K562 (cell line): ENCODE results near the gene ST3GAL3. TPM values are rescaled to one million over a fixed set of nuclear protein-coding genes. Genes with fewer than 3 reads are reported as not detected.

ENCODE experiments used
- ATAC-seq: fragments of 200-7000 bp; cut with Tn5 transposase; 3 replicates; pipeline ENCODE4 v1.9.1; 2020; ENCODE audit warnings: moderate library complexity
- BruUV-seq: library from RNA; stranded (reverse); fragments of 400-500 nt; replicated peaks from 2 replicates; lab custom pipeline; 2021; lab: Mats Ljungman, UMichigan
- CTCF ChIA-PET: fragments of 300-600 bp; formaldehyde crosslinking; extraction: SDS; loops from one replicate; lab custom pipeline; 2021; ENCODE audit warnings: low intra/inter-chr PET ratio; lab: Yijun Ruan, JAX
- POLR2A ChIA-PET: fragments of 300-600, 350-650 bp; sonication (Branson Sonifier 250); formaldehyde crosslinking; extraction: SDS; loops from one replicate; lab custom pipeline; 2021; ENCODE audit warnings: antibody characterized with exemption, inconsistent platforms; lab: Yijun Ruan, JAX
- DNase-seq, 4 experiments: peaks; one replicate each; pipeline versions ENCODE4 v3.0.0 to v3.0.0-alpha.2; 2011 to 2018; ENCODE audit warnings: low spot score in 3 of 4, mixed read lengths in 3 of 4; ENCODE audit errors: extremely low read depth in 1 of 4
- FAIRE-seq: peaks from 2 replicates; lab custom pipeline; 2011; peaks lifted over from hg19 to GRCh38; lab: Jason Lieb, UNC
- H2AFZ ChIP-seq: 2 replicates; pipeline ENCODE4 v1.6.0; 2011; ENCODE audit warnings: low read depth, low read length, control low read depth, inconsistent platforms
- H3K27ac ChIP-seq: fragments of 200-600 bp; 3 replicates; pipeline ENCODE4 v1.8.0; 2011; ENCODE audit warnings: low read depth, mild to moderate bottlenecking, control low read depth, inconsistent platforms, low read length, moderate library complexity, mixed read lengths; ENCODE audit errors: extremely low read depth
- H3K27me3 ChIP-seq, 2 experiments: fragments of 300-600 bp in 1 of 2; 2 replicates in 1 of 2; 3 replicates in 1 of 2; pipeline versions ENCODE4 v1.6.0 to v1.8.0; 2011; ENCODE audit warnings: inconsistent platforms in 2 of 2, low read length in 2 of 2, mild to moderate bottlenecking in 1 of 2, mixed read lengths in 1 of 2, moderate library complexity in 1 of 2; ENCODE audit not compliant: control insufficient read depth in 2 of 2, insufficient read depth in 2 of 2
- H3K36me3 ChIP-seq: fragments of 300-600 bp; 3 replicates; pipeline ENCODE4 v1.8.0; 2011; ENCODE audit warnings: mild to moderate bottlenecking, low read length, inconsistent platforms; ENCODE audit not compliant: control insufficient read depth, insufficient read depth
- H3K4me1 ChIP-seq, 2 experiments: fragments of 200-600 bp in 1 of 2; replicated peaks in 1 of 2; 2 replicates in 1 of 2; 3 replicates in 1 of 2; pipeline versions ENCODE4 v1.5.1 to v1.8.0; 2011; ENCODE audit warnings: inconsistent platforms in 2 of 2, low read length in 2 of 2, mild to moderate bottlenecking in 1 of 2, mixed read lengths in 1 of 2, moderate library complexity in 1 of 2; ENCODE audit not compliant: control insufficient read depth in 2 of 2, insufficient read depth in 2 of 2
- H3K4me2 ChIP-seq: 2 replicates; pipeline ENCODE4 v1.6.1; 2011; ENCODE audit warnings: low read length, control low read depth, inconsistent platforms, mixed read lengths; ENCODE audit not compliant: insufficient read depth
- H3K4me3 ChIP-seq: fragments of 200-600 bp; sonication (generic), shearing (Covaris generic); 2 replicates; pipeline ENCODE4 v1.5.1; 2016; ENCODE audit warnings: control low read depth, inconsistent platforms
- H3K79me2 ChIP-seq: fragments of 200-600 bp; 3 replicates; pipeline ENCODE4 v1.8.0; 2011; ENCODE audit warnings: low read length, inconsistent platforms; ENCODE audit not compliant: control insufficient read depth, insufficient read depth
- H3K9ac ChIP-seq, 2 experiments: 2 replicates each; pipeline versions ENCODE4 v1.6.0 to v1.6.1; 2011; ENCODE audit warnings: low read depth in 2 of 2, low read length in 2 of 2, control low read depth in 1 of 2, inconsistent platforms in 1 of 2, mild to moderate bottlenecking in 1 of 2, mixed read lengths in 1 of 2; ENCODE audit not compliant: insufficient read depth in 1 of 2
- H3K9me1 ChIP-seq: one replicate; pipeline ENCODE4 v1.6.0; 2011; ENCODE audit warnings: inconsistent platforms, mild to moderate bottlenecking, low read length, moderate library complexity; ENCODE audit not compliant: control insufficient read depth, insufficient read depth
- H3K9me3 ChIP-seq: replicated peaks from 2 replicates; pipeline ENCODE4 v1.5.1; 2011; ENCODE audit warnings: low read depth, low read length, inconsistent platforms; ENCODE audit not compliant: control insufficient read depth, insufficient read depth
- H4K20me1 ChIP-seq: replicated peaks from 2 replicates; pipeline ENCODE4 v1.6.1; 2011; ENCODE audit warnings: low read length, inconsistent platforms, mixed read lengths; ENCODE audit not compliant: control insufficient read depth, insufficient read depth
- ATF1 ChIP-seq, 2 experiments: fragments of 450-650 bp in 1 of 2; IDR thresholded peaks; 2 replicates each; pipeline ENCODE4 v1.6.1; 2016; ENCODE audit warnings: missing compliant biosample characterization in 1 of 2, missing genetic modification characterization in 1 of 2
- BACH1 ChIP-seq: fragments of 200-800 bp; sonication (Bioruptor generic); IDR thresholded peaks from 2 replicates; pipeline ENCODE4 v1.6.1; 2016; ENCODE audit warnings: missing genetic modification characterization, missing compliant biosample characterization
- BRCA1 ChIP-seq, 2 experiments: fragments of 450-650 bp in 1 of 2; sonication (generic) in 1 of 2; formaldehyde crosslinking in 1 of 2; IDR thresholded peaks; 2 replicates each; pipeline versions ENCODE4 v1.5.0 to v1.6.1; 2017 to 2020; ENCODE audit warnings: mild to moderate bottlenecking in 1 of 2, missing genetic modification reagents in 1 of 2
- FOSL1 ChIP-seq: fragments of 200-800 bp; sonication (Bioruptor generic); conservative IDR thresholded peaks from 2 replicates; pipeline ENCODE4 v1.6.1; 2016; ENCODE audit warnings: missing genetic modification characterization, missing compliant biosample characterization
- GATAD2B ChIP-seq: fragments of 450-650 bp; IDR thresholded peaks from 2 replicates; pipeline ENCODE4 v1.6.1; 2017; ENCODE audit warnings: mild to moderate bottlenecking, borderline replicate concordance
- HMGXB4 ChIP-seq: sonication (generic); formaldehyde crosslinking; IDR thresholded peaks from 2 replicates; pipeline ENCODE4 v1.8.1; 2023; ENCODE audit warnings: mild to moderate bottlenecking, missing genetic modification reagents
- JUND ChIP-seq, 2 experiments: IDR thresholded peaks; 2 replicates in 1 of 2; 3 replicates in 1 of 2; pipeline ENCODE4 v1.6.1; 2011; ENCODE audit warnings: borderline replicate concordance in 2 of 2, low read depth in 2 of 2, low read length in 2 of 2, improper control_type of control experiment in 1 of 2, missing biosample characterization in 1 of 2, missing genetic modification characterization in 1 of 2, missing genetic modification reagents in 1 of 2
- KLF10 ChIP-seq: fragments of 250-450 bp; sonication (Bioruptor Pico); IDR thresholded peaks from 2 replicates; pipeline ENCODE4 v1.6.1; 2021; ENCODE audit warnings: matching md5 sums
- MAFF ChIP-seq: IDR thresholded peaks from 2 replicates; pipeline ENCODE4 v1.6.1; 2012; ENCODE audit warnings: low read length, improper control_type of control experiment
- MITF ChIP-seq: IDR thresholded peaks from 2 replicates; pipeline ENCODE4 v1.6.1; 2014; ENCODE audit warnings: antibody characterized with exemption
- RFX1 ChIP-seq: fragments of 450-650 bp; IDR thresholded peaks from 2 replicates; pipeline ENCODE4 v1.6.1; 2016; ENCODE audit warnings: mild to moderate bottlenecking, moderate library complexity
- SLC30A9 ChIP-seq: fragments of 250-450 bp; sonication (Bioruptor Pico); IDR thresholded peaks from 2 replicates; pipeline ENCODE4 v1.8.0; 2022; ENCODE audit warnings: mild to moderate bottlenecking, moderate library complexity
- STAG1 ChIP-seq: sonication (generic); formaldehyde crosslinking; IDR thresholded peaks from 2 replicates; pipeline ENCODE4 v1.5.0; 2020; ENCODE audit warnings: missing genetic modification reagents, borderline replicate concordance
- WGBS: fragments of 100-300 bp; shearing (Covaris generic); methylation state at CpG from one replicate; pipeline ENCODE4 v1.1.6; 2016; ENCODE audit warnings: low coverage, mixed read lengths; ENCODE audit not compliant: insufficient coverage; ENCODE audit errors: missing lambda C conversion rate; 5-methylcytosine and 5-hydroxymethylcytosine counted together
- in situ Hi-C: fragments of 300-500 bp; cut with MboI; formaldehyde crosslinking; loops from 4 replicates; pipeline ENCODE4 v1.15.0; 2018; ENCODE audit warnings: inconsistent platforms, mixed read lengths
- intact Hi-C: fragments of 100-400 bp; cut with micrococcal nuclease; formaldehyde crosslinking; loops from 2 replicates; pipeline ENCODE4 v1.14.2; 2022
- polyA plus RNA-seq, 8 experiments: library from polyadenylated mRNA; depleted of rRNA in 4 of 8; stranded (reverse) in 5 of 8; unstranded in 3 of 8; fragments of >200 nt; fragmentation: Nextera tagmentation in 2 of 8; fragmentation: Illumina TruSeq in 1 of 8; extraction: Ambion mirVana in 2 of 8; extraction: Trizol in 1 of 8; gene quantifications; 2 replicates each; pipeline versions ENCODE4 v1.2.1 to v1.2.3, GENCODE V29; 2011 to 2014; ENCODE audit warnings: inconsistent platforms in 1 of 8, missing spikeins in 1 of 8
- total RNA-seq, 7 experiments: library from RNA; depleted of rRNA in 6 of 7; stranded (reverse); fragments of >200 nt in 6 of 7; fragmentation: Illumina TruSeq in 2 of 7; extraction: Trizol in 2 of 7; gene quantifications; 2 replicates each; pipeline versions ENCODE4 v1.2.1 to v1.2.3, GENCODE V29; 2011 to 2021; ENCODE audit warnings: low replicate concordance in 1 of 7

Gene ST3GAL3
- total and polyA plus RNA-seq, 9 of the 15 experiments (the other 6 are each of a cell fraction or from before 2014, with no cell fraction given), result 1.2 to 18.9 (median 11.0) TPM

- H3K27me3 ChIP-seq, result no peaks in the 10 kb centered on the region
- no peak overlapping the region for H3K4me3 ChIP-seq
- H3K9ac ChIP-seq, result no peak overlapping the region
- no peaks in the 10 kb centered on the region for H3K79me2 ChIP-seq
- DNase-seq (no peak), FAIRE-seq (no peak), ATAC-seq (no peak)
- no peaks in the 10 kb centered on the region; the same call in 2 of the 3 replicates for H3K36me3 ChIP-seq
- intact Hi-C loops, result no loop called here
- TF ChIP-seq JUND (IDR thresholded peaks at IDR 0.05; ENCODE audit: borderline replicate concordance, low read depth, low read length), result 0 out of 2 replicates have a peak, but pooled peaks have one; percentile 25
- peak; percentile 19; the same call in 1 of the 3 replicates for TF ChIP-seq JUND (tag; IDR thresholded peaks at IDR 0.05; ENCODE audit: borderline replicate concordance, low read depth, low read length)
- TF ChIP-seq FOSL1 (tag), result peak; percentile 71
- TF ChIP-seq RFX1, result peak; percentile 49
- TF ChIP-seq GATAD2B, result no peak
- H4K20me1 ChIP-seq, result no peaks in the 10 kb centered on the region
- ChIA-PET CTCF (no interaction called here), POLR2A (interaction anchor here (0.7 to 1.4 kb wide), 2 partner anchors 11 to 37 kb away, joined by 3 read pairs; no protein-coding TSS in a partner anchor)
- no peak overlapping the region for H3K27ac ChIP-seq
- no peak overlapping the region for H2AFZ ChIP-seq
- WGBS, result 63% methylated on average over 5 of the region's 5 CpGs
- H3K9me3 ChIP-seq, result no peaks in the 10 kb centered on the region
- H3K9me1 ChIP-seq, result no peaks in the 10 kb centered on the region
- no peaks in the 10 kb centered on the region for H3K4me1 ChIP-seq
- H3K4me2 ChIP-seq, result no peak overlapping the region
- BruUV-seq, result no TSS peak
- in situ Hi-C loops, result no loop called here
These were observed 183.5 kb downstream of the ST3GAL3 start for GRCh38 chr1:43890815-43891214.

DNA sequence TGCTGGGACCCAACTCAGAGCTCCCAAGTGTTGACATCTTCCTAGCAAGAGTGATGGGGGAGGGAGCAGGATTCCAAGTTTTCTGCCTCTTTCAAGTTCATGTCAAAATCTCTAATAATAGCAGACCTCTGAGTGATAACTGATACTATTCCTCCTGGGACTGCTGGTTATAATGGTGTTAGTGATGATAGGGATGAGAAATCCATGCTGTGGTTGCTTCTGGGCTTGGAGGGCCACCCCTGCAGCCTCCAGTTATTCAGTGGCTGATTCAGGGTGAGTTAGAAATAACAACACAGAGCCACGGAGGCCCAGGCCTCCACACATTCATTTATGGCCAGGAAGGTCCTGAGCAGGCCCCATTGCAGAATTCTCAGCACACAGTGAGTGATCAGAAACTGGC, 185.7 kb downstream of the ST3GAL3 start:
- ChIA-PET CTCF (no interaction called here), POLR2A (interaction anchor here (0.6 to 1.7 kb wide), 4 partner anchors 10 to 14 kb away, joined by 3 to 6 read pairs (median 4); no protein-coding TSS in a partner anchor)
- H3K9me1 ChIP-seq, result no peaks in the 10 kb centered on the region
- H3K27me3 ChIP-seq, result no peaks in the 10 kb centered on the region
- intact Hi-C loops (no loop called here), in situ Hi-C loops (no loop called here)
- no peak overlapping the region for H3K4me3 ChIP-seq
- no peak overlapping the region for H3K4me2 ChIP-seq
- no peak overlapping the region for H2AFZ ChIP-seq
- H4K20me1 ChIP-seq, result no peaks in the 10 kb centered on the region
- peaks cover 4% of the 10 kb centered on the region; the same call in 1 of the 3 replicates for H3K36me3 ChIP-seq
- H3K9ac ChIP-seq, result no peak overlapping the region
- no peak for ATAC-seq
- no peaks in the 10 kb centered on the region for H3K79me2 ChIP-seq
- no TSS peak for BruUV-seq
- no peak for FAIRE-seq
- no peak for DNase-seq
- 0% methylated on average over 1 of the region's 1 CpG for WGBS
- H3K4me1 ChIP-seq, result peaks cover 3 to 4% of the 10 kb centered on the region in 2 experiments; a peak in 2 of 5 replicates
- H3K27ac ChIP-seq, result no peak overlapping the region
- no peaks in the 10 kb centered on the region for H3K9me3 ChIP-seq
- no peak for TF ChIP-seq HMGXB4 (CRISPR knock-in tag)
- no peak for TF ChIP-seq MAFF
- TF ChIP-seq SLC30A9 (CRISPR knock-in tag), result no peak
- TF ChIP-seq BRCA1 (IDR thresholded peaks at IDR 0.05), result no peak
- no peak for TF ChIP-seq BRCA1 (CRISPR knock-in tag; IDR thresholded peaks at IDR 0.05)
- no peak for TF ChIP-seq STAG1 (CRISPR knock-in tag)
- TF ChIP-seq MITF, result no peak
- TF ChIP-seq BACH1 (tag), result no peak
- TF ChIP-seq ATF1 (CRISPR knock-in tag; IDR thresholded peaks at IDR 0.05), result no peak
- TF ChIP-seq ATF1 (tag; IDR thresholded peaks at IDR 0.05), result no peak
- no peak for TF ChIP-seq KLF10
